HK-2 (cell line): Measurements from ENCODE around the gene CCDC70.

ENCODE experiments used
- DNase-seq: peaks from one replicate; pipeline ENCODE4 v3.0.0-alpha.2; 2018; ENCODE audit not compliant: unreplicated experiment

Gene CCDC70

DNA sequence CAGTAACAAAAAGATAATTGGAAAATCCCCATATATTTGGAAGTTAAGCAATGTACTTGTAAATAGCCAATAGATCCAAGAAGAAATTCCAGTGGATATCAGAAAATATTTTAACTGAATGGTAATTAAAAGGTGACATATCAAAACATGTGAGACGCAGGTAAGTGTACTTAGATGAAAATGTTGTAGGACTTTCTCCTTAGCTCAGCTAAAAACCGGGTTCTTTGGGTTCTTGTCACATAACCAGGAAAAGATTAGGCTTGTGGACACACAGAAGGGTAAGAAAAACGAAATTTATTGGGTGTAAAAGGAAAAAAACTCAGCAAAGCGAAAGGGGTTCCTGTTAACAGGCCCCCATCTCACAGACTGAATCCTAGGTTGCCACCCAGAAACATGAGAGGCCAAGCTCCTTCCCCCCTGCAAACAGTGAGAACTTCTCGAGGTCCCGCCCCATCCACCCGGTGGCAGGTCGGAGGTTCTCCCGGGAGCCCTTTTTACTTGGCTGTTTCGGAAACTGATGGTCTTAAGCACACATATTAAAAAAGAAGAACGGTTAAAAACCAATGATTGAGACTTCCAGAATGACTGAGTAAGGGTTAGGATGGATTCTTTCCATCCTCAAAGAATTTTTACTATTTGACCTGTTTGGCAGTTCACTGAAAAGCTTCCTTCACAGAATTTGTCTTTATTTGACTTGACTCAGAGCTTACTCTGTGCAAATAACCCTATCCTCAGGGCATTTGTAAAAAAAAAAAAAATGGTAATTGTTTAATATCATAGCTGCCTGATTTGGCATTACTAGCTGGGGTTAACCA is 3.1 kb upstream of the CCDC70 start:
- DNase-seq = no peak

DNA sequence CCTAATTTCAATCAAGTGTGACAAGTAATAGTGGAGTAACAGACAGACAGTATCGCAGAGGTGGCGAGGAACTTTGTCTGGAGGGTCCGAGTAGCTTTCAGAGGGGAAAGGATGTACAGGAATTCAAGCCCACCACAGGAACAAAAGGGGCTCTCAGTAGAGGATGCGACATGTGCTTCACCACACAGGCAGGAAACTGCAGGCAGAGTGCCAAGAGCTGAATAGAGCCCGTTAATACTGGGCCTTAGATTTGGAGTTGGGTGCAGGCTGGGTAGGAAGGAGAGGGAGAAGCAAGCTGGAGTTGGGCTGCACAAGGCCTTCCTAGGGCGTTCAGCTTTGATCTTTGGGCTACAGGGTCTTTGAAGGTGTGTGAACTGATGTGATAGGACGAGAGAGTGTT is 1.2 kb downstream of the CCDC70 start:
- DNase-seq = no peak

DNA sequence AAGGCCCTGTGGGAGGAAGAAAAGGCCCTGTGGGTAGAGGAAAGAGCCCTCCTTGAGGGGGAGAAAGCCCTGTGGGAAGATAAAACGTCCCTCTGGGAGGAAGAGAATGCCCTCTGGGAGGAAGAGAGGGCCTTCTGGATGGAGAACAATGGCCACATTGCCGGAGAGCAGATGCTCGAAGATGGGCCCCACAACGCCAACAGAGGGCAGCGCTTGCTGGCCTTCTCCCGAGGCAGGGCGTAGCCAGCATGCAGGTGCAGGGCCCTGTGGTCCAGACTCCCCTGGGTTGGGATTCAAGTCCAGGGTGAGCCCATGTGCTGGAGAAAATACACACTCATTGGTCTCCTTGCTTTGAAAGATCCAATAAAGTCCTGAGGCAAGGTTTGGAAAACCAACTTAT is 4.1 kb downstream of the CCDC70 start:
- no peak for DNase-seq

DNA sequence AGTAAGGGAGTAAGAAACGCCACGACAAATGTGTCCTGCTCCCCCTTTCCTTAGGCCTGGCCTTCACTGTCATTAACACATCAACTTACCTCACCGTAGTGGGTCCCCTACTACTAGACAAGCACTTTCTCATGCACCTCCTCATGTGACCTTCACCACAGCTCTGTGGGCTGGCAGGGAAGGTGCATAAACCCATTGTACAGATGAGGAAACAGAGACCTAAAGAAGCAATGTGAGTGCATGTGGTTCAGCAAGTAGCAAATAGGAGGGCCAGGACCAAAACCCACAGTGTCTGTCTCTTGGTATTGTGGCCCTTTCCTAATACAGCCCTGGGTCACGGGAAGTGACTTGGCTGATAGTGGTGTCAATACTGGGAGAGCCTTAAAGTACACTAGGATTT is 5.3 kb downstream of the CCDC70 start:
- no peak for DNase-seq

DNA sequence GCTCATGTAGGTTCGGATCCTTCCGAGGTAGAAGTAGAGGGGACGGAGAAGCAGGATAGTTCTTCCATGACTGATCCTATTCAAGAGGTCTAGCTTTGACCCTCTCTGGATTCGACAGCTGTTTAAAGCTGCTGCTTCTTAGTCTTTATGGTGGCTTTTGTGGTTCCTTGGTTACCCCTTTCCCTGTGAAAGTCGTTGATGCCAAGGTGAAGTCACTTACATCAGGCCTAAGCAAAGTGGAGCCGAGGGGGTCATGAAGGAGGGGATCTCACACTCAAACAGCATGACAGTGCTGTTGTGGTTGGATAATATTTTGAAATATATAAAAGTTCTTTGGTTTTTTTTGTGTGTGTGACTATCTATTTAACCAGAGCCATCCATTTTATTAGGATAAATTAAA is 8.1 kb downstream of the CCDC70 start:
- no peak for DNase-seq

DNA sequence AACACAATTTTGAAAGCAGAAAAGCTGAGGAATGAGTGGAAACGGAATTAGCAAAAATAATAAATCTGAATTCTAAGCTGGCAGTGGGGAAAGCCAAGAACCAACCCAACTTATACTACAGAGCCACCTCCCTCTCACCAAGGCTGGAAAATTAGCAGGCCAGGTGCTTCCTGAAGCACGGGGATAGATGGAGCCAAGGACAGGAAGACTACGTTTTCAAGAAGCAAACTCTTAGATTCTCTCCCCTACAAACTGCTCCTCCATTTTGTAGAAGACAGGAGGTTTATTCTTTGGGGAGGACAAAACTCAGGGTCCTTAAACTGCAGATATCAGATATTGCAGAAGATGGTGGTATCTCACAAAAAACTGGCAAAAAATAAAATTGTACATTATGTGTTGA is 8.8 kb downstream of the CCDC70 start:
- DNase-seq = no peak

DNA sequence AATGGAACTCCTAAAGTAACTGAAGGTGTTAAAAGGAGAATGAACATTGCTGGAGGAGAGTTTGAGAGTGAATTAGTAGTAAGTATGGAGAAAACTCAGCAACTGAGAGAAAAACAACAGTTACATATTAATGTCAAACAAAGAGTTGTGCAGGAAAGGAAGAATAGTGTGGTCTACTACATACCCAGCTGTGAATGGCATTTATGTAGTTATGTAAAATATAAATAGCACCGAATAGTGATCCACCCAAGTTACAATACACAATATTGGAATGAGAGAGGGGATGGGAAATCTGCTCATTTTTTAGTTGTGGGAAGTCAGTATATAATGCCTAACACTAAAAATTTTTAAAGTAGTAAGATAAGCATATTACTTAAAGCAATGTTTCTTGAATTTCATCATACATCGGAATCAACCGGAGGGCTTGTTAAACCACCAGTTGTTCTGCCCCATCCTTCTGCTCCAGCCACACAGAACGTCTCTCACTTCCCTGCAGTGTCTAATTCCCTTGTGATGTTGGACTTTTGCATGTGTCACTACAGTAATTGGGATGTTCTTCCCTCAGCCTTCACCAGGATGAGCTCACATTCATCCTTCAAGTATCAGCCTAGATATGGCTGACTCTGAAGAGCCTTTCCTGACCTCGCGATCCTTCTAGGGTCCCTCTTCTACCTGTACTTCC is 11.5 kb downstream of the CCDC70 start:
- DNase-seq = no peak

DNA sequence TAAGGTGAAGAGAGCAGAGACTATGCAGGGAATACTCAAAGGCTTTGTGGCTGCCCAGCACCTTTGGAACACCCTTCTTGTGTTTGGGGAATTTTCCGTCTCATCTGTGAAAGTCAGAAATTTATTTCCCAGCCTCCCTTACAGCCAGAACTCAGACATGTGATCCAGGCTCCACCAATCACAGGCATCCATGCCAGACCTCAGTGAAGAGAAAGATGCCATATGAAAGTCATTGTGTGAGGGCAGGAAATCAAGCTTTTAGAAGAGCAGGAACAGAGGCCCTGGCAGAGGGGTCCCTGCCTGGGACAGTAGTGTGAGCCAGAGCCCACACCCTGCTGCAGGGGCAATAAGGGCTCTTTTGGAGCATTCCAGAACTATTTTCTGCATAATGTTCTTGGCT is 12.1 kb downstream of the CCDC70 start:
- no peak for DNase-seq

DNA sequence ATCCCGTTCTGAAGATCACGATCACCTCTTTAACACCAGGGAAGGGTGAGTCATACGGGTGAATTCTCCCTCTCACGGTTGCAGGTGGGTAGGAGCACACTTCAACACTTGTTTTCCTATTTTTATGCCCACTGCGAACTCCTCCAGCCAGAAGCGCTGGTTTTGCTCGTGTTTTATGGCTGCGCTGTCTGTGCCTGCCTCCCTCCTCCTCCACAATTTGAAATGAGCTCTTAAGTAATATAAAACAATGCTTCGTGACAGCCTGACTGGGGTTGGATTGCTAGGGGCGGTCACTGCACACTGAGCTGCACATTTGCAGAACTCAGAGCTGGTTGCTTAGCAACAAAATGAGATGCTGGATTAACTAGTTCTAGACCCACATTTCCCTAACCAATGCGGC is 12.9 kb downstream of the CCDC70 start:
- DNase-seq = no peak

DNA sequence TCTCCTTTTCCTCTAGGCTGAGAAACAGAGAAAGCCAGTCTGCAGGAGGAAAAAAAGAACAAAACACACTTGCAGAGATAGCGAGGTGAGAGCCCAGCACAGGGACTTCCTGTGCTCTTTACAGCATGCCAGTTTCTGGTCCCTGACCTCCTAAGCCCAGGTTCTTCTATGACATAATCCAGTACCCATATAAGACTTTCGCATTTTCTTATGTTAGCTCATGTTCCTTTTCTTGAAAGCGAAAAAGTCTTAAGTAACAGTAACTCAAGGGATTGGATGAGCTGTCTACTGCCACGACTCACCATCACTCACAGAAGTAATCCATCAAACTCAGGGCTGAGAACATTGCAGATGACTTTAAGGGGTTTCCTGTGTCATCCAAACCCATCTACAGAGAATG is 17.4 kb downstream of the CCDC70 start:
- DNase-seq = no peak

DNA sequence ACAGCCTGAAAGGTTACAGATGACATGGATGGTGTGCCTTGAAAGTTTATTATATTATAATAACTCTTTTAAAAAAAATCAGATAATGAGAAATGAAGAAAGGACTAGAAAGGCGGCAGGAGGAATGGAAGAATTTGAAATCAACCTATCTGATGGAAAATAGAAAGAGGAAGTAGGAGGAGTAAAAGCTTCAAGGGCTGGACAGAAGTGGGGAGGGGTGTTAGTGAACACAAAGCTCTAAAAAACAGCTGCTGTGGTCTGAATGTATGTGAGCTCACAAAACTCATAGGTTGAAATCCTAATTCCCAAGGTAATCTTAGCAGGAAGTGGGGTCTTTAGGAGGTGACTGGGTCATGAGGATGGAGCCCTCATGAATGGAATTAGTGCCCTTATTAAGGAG is 19.5 kb downstream of the CCDC70 start:
- DNase-seq = no peak

DNA sequence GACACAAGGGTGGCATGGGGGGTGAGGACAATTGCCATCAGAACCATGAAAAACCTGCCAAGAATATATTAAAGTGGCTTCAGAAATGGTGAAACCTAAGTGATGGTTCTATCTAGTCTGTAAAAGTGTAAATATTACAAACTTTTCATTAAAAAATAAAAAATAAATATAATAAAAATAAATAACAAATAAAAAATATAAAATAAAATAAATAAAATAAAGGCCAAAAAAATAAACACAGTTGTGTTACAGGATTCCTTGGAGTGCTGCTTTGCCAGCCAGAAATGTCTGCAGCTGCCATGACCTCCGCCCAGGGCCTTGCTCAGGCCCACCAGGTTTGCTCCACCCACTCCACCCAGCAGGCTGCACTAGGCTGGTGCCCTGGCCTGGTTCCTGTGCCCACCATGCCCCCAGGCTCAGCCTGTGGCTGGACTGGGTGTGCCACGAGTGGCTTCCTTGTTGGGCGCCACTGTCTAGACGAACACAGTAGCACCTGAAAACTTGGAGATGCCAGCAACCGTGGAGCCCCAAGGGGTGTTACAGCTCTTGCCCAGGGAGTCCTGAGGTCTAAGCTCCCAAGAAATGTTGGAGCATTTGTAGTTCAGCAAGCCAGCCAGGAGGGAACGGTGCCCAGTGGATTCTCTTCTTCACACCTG is 20.9 kb downstream of the CCDC70 start:
- DNase-seq = no peak

DNA sequence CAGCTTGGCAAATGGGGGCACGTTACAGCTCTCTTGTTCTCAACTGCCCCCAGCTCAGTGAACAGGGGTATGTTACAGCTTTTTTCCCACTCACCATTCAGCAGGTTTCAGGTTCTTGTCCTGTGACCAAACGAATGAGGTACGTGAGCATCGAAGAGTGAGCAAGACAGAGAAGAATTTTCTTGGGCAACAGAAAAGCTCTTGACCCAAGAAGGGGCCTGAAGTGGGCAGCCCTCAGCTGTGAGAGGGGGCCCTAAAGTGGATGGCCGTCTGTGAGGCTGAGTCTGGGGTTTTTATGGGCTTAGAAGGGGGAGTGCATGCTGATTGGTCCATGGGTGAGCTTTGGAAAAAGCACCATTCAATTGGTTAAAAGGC is 21.4 kb downstream of the CCDC70 start:
- no peak for DNase-seq

DNA sequence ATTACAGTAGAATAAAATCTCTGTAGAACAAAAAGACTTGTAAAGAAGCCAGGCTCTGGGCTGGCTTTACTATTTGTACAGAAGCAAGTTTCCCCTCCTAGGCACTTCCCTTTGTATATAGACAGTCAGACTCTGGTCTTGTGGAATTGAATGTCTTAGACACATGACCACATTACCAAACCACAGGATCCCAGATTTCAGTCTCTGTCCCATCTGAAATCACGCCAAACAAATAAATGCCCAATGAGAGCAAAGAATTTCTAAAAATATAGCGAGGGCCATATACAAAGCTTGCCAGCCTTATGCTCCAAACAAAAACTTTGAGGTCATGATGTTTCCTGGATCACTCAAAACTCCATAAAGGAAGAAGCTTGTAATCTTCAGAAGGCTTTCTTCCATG is 23.9 kb downstream of the CCDC70 start:
- DNase-seq = no peak

DNA sequence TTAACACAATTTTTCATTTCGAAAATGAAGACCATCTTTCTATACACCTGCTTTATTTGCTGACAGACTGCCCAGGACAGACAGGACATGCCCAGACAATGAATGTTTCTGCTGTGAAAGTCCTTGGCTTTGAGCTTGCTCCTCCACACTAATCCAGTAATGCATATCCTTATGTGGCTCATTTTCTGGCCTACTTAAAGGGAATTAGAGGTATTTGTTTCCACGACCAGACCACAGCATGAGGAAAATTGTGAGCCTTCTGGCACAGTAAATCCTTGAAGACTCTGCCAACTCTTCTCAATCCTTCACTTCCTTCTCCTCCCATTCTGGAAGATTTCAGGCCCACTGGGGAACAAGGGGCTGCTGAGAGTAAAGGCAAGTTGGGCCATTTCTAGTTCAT is 25.7 kb downstream of the CCDC70 start:
- DNase-seq = no peak

DNA sequence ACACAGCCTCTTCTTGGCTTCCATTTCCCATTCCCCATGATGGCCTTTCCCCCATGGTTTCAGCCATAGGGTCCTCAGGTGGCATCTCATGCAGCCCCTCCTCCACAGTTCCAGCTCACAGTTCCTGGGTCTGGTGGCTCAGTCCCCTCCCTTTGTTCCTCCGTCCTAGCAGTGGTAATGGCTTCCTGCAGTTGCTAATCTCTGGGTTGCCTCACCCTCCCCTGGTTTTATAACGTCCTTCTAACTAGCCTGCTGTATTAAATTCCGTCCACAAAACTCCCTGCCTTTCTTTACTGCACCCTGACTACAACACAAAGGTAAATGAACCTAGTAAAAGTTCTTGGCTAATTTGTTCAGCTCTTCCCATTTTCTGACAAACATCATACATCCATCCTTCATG is 30.9 kb downstream of the CCDC70 start:
- DNase-seq = no peak

DNA sequence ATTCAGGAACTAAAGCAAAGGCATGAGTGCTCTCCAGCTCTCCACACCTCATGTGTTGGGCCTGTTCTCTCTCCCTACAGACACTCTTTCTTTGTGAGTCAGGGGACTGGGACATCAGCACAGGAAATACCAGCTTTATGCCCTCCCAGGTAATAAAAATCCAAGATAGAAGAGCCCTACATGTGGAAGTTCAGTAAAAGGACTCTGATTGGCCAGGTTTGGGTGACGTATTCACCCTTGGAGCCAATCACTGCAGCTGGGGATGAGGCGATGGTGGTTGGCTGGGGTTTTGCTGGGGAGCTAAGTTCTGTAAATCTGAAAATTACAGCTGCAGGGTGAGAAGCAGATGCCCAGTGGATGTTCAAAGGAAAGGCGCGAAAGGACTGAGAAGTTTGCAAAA is 32.5 kb downstream of the CCDC70 start:
- no peak for DNase-seq

DNA sequence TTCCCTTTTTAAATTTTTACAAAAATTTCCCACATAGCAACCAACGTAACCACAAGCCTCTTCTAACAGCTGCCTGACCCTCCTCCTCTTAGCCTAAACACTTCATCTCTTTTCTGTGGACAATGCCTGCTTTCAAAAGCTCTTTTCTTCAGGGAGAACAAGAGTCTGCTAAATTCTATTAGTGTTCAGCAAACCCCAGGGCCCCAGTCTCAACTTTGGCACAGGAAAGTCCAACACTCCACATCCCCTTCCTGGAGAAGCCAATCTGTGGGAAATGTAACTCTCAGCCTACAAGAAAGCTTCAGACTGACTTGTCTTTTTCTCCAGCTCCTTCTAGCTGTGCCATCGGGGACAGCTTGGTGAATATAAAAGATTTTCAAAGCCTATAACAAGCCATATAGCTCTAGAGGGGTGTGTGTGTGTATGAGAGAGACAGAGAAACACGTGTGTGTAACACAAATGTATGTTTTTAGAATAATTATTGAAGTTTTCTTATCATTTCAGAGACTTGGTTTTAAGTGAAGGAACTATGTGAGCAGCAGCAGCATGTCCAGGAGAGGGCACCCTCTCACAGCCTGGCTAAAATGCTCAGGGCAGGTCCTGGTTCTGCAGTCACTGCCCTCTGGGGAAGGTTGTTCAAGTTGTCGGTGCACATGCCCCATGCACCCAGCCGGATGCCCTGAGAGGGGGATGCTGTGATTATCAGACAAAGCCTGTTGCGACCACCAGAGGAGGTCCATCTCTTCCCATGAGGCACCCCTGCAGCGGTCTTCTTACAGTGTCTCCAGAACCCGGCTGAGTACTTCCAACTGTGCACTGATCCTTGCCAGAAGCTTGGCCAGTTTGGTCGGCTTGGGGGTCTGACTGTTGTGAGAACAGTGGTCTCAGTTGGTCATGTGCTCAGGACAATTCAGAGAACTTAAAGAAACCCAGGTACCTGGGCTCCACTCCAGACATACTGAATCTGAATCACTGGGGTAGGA is 34.4 kb downstream of the CCDC70 start:
- DNase-seq = peak; percentile 18

DNA sequence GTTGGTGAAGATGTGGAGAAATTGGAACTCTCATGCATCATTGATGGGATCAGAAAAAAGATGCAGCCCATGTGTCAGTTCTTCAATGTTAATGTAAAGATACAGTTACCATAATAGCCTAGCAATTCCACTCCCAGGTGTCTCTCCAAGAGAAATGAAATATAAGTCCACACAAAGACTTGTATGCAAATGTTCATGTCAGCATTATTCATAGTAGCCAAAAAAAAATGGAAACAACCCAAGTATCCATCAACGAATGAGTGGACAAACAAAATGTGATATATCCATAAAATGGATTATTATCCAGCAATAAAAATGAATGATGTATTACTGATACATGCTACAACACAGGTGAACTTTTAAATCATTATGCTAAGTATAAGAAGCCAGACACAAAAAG is 38.7 kb downstream of the CCDC70 start:
- DNase-seq = no peak

DNA sequence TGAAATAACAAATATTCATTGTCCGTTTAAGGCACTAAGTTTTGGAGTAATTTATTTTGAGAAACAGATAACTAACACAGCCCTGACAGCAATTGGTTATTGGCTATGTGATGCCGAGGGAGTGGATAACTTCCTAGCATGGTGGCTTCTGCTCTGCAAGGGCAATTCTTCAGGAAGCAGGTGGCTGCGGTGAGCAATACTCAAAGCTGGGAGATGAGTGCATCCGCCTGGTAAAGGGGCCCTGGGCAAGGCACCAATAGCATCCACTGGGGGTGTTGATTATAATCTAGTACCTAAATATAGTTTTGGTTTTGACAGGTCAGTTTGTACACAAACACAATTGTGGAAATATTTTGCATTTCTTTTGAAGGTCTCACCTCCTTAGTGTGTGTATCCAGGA is 41.0 kb downstream of the CCDC70 start:
- no peak for DNase-seq

DNA sequence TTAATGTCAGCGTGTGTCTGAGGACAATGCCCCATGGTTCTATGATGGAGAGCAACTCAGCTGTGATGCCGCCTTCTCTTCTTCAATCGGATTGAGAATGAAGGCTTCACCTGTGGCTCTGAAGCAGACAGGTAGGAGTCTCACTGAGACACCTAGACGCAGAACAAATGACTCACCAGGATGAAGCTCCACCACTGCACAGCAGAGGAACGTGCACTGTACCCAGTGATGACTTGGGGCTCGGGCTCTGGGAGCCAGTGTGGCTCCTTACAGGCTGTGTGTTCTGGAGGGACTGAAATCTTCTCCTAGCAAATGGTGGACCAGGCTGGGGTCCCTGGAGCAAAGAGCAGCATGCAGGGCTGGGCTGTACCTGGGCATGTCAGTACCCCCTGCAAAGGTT is 44.0 kb downstream of the CCDC70 start:
- no peak for DNase-seq

DNA sequence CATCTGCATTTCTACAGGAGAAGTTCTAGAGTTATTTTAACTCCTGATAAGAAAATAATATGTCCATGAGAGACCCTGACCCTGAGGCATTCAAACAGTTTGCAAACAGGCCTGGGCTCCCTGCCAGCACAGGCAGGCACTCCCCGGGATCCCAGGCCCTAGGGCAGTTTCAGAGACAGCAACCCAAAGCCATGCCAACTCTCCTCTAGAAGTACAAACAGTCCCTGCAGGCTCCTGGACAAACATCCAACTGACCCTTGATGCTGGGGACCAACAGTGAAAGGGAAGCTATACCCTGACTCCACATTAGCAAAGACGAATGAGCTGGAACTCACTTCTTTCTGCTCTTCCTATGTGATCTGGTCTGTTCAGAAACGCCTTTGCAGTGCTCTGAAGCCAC is 44.8 kb downstream of the CCDC70 start:
- DNase-seq = no peak
